GM21717 (cell line): ENCODE results near the gene DRICH1.
"Not testable (repeated sequence)": the region's sequence is repeated elsewhere in the genome, so short reads cannot be mapped to it uniquely, and the experiment has no call there.

Experiments used
- ATAC-seq: cut with Tn5 transposase; IDR thresholded peaks from one replicate; pipeline ENCODE4 v1.9.1; 2021; ENCODE audit warnings: mild to moderate bottlenecking, moderate library complexity; ENCODE audit not compliant: unreplicated experiment

The DRICH1 gene

GRCh38 chr22:23651676-23652075 lies 19.6 kb upstream of the DRICH1 start:
- ATAC-seq: no peak

- no peak for ATAC-seq
These were observed 17.0 kb upstream of the DRICH1 start for GRCh38 chr22:23649071-23649501.

- not testable (repeated sequence) for ATAC-seq
These were observed 14.4 kb upstream of the DRICH1 start for GRCh38 chr22:23646526-23646925.

GRCh38 chr22:23640206-23640605 lies 8.1 kb upstream of the DRICH1 start:
- not testable (repeated sequence) for ATAC-seq

- ATAC-seq: no peak
These were observed 7.5 kb upstream of the DRICH1 start for GRCh38 chr22:23639661-23640060.

- ATAC-seq: no peak
These were observed 6.5 kb upstream of the DRICH1 start for GRCh38 chr22:23638611-23639010.

GRCh38 chr22:23635291-23635690 lies 3.2 kb upstream of the DRICH1 start:
- not testable (repeated sequence) for ATAC-seq

GRCh38 chr22:23628056-23628743 lies 3.9 kb downstream of the DRICH1 start:
- not testable (repeated sequence) for ATAC-seq

- not testable (repeated sequence) for ATAC-seq
These were observed 4.6 kb downstream of the DRICH1 start for GRCh38 chr22:23627401-23628055.

GRCh38 chr22:23626286-23626975 lies 5.7 kb downstream of the DRICH1 start:
- no peak for ATAC-seq

- no peak for ATAC-seq
These were observed 9.5 kb downstream of the DRICH1 start for GRCh38 chr22:23622634-23623033.

GRCh38 chr22:23621916-23622315 lies 10.2 kb downstream of the DRICH1 start:
- not testable (repeated sequence) for ATAC-seq

- ATAC-seq: no peak
These were observed 10.9 kb downstream of the DRICH1 start for GRCh38 chr22:23621082-23621780.

- no peak for ATAC-seq
These were observed 18.7 kb downstream of the DRICH1 start for GRCh38 chr22:23613193-23613972.

GRCh38 chr22:23609983-23610781 lies 21.9 kb downstream of the DRICH1 start:
- ATAC-seq: no peak

- no peak for ATAC-seq
These were observed 23.5 kb downstream of the DRICH1 start for GRCh38 chr22:23608583-23608982.

GRCh38 chr22:23606204-23607131 lies 25.7 kb downstream of the DRICH1 start:
- no peak for ATAC-seq

- no peak for ATAC-seq
These were observed 27.0 kb downstream of the DRICH1 start for GRCh38 chr22:23604939-23605712.
